AG04450 (cell line): ENCODE measurements around the gene PRKG2. TPM values are rescaled to one million over a fixed set of nuclear protein-coding genes. Genes with fewer than 3 reads are reported as not detected.
A peak's percentile ranks its signal among the peaks of the same experiment; 100 is the strongest.
"Not testable (repeated sequence)": the region's sequence is repeated elsewhere in the genome, so short reads cannot be mapped to it uniquely, and the experiment has no call there.

Experiments
- CTCF ChIA-PET: fragments of 300-600, 350-600 bp; formaldehyde crosslinking; extraction: SDS; loops from one replicate; lab custom pipeline; 2022; ENCODE audit warnings: antibody characterized with exemption, inconsistent platforms; lab: Charles Lee
- POLR2A ChIA-PET: fragments of 350-600 bp; formaldehyde crosslinking; extraction: SDS; loops from one replicate; lab custom pipeline; 2021; ENCODE audit warnings: antibody characterized with exemption, inconsistent platforms; lab: Yijun Ruan, JAX
- DNase-seq: peaks from one replicate; pipeline ENCODE4 v3.0.0-alpha.2; 2011; ENCODE audit warnings: low read depth, low spot score
- H3K27ac ChIP-seq: one replicate; pipeline ENCODE4 v1.5.1; 2012; ENCODE audit warnings: low read depth, low read length, control low read depth
- H3K27me3 ChIP-seq: one replicate; pipeline ENCODE4 v1.6.0; 2012; ENCODE audit warnings: low read length; ENCODE audit not compliant: control insufficient read depth, insufficient read depth
- H3K4me3 ChIP-seq: 2 replicates; pipeline ENCODE4 v1.5.1; 2011; ENCODE audit warnings: mild to moderate bottlenecking, low read depth, low read length, control low read depth
- H3K9me3 ChIP-seq: 2 replicates; pipeline ENCODE4 v1.5.1; 2012; ENCODE audit warnings: low read length; ENCODE audit not compliant: control insufficient read depth, insufficient read depth
- CTCF ChIP-seq: IDR thresholded peaks from 2 replicates; pipeline ENCODE4 v1.5.1; 2011; ENCODE audit warnings: low read depth, low read length, control low read depth, inconsistent platforms
- polyA plus RNA-seq: library from polyadenylated mRNA; depleted of rRNA; stranded (reverse); fragments of >200 nt; gene quantifications from 2 replicates; pipeline ENCODE4 v1.2.3, GENCODE V29; 2011

Gene PRKG2
- polyA plus RNA-seq, 1 experiment = 1.6 TPM

- CTCF ChIA-PET = interaction anchor here (1.4 kb wide), 1 partner anchor 187 kb away, joined by 4 read pairs; no protein-coding TSS in a partner anchor
- Histone ChIP-seq H3K27ac (no peak overlapping the region), H3K9me3 (no peaks in the 10 kb centered on the region), H3K4me3 (no peak overlapping the region), H3K27me3 (no peaks in the 10 kb centered on the region)
- POLR2A ChIA-PET = no interaction called here
- peak; percentile 8 for DNase-seq
- TF ChIP-seq CTCF = no peak
Observed at GRCh38 chr4:81164623-81165416, 50.2 kb downstream of the PRKG2 start.

GRCh38 chr4:81164126-81164525 is 50.9 kb downstream of the PRKG2 start:
- no peak for DNase-seq
- no peak overlapping the region for H3K4me3 ChIP-seq
- no peaks in the 10 kb centered on the region for H3K27me3 ChIP-seq
- H3K9me3 ChIP-seq = no peaks in the 10 kb centered on the region
- POLR2A ChIA-PET = no interaction called here
- CTCF ChIA-PET = interaction anchor here (1.4 kb wide), 1 partner anchor 188 kb away, joined by 4 read pairs; no protein-coding TSS in a partner anchor
- no peak overlapping the region for H3K27ac ChIP-seq
- TF ChIP-seq CTCF = no peak

- POLR2A ChIA-PET = no interaction called here
- no peak for DNase-seq
- Histone ChIP-seq H3K27me3 (no peaks in the 10 kb centered on the region), H3K9me3 (no peaks in the 10 kb centered on the region), H3K27ac (no peak overlapping the region), H3K4me3 (no peak overlapping the region)
- CTCF ChIA-PET = interaction anchor here (1.4 kb wide), 1 partner anchor 189 kb away, joined by 4 read pairs; no protein-coding TSS in a partner anchor
- no peak for TF ChIP-seq CTCF
Observed at GRCh38 chr4:81162752-81163458, 52.1 kb downstream of the PRKG2 start.

GRCh38 chr4:81153714-81154323 is 61.2 kb downstream of the PRKG2 start:
- CTCF ChIA-PET = interaction anchor here (0.7 kb wide), 1 partner anchor 83 kb away, joined by 3 read pairs; no protein-coding TSS in a partner anchor
- H3K27me3 ChIP-seq, H3K27ac ChIP-seq, POLR2A ChIA-PET, H3K9me3 ChIP-seq, DNase-seq: not testable (repeated sequence)
- H3K4me3 ChIP-seq = 0 out of 2 replicates have a peak overlapping the region, but pooled peaks have one; percentile 13

GRCh38 chr4:81152839-81153713 is 61.9 kb downstream of the PRKG2 start:
- DNase-seq = no peak
- ChIA-PET CTCF (interaction anchor here (0.7 kb wide), 1 partner anchor 82 kb away, joined by 3 read pairs; no protein-coding TSS in a partner anchor), POLR2A (no interaction called here)
- Histone ChIP-seq H3K27me3 (no peaks in the 10 kb centered on the region), H3K9me3 (no peaks in the 10 kb centered on the region), H3K27ac (no peak overlapping the region), H3K4me3 (no peak overlapping the region)
- no peak for TF ChIP-seq CTCF
